Urothelium cell line (cell line): ENCODE measurements around the gene C19orf73.
A peak's percentile ranks its signal among the peaks of the same experiment; 100 is the strongest.
"Not testable (repeated sequence)": the region's sequence is repeated elsewhere in the genome, so short reads cannot be mapped to it uniquely, and the experiment has no call there.

Experiments used
- DNase-seq: peaks from one replicate; pipeline ENCODE4 v3.0.0; 2011; ENCODE audit warnings: low spot score, mixed read lengths
- FAIRE-seq: peaks from 2 replicates; lab custom pipeline; 2011; peaks lifted over from hg19 to GRCh38; lab: Jason Lieb, UNC

Gene C19orf73

DNA sequence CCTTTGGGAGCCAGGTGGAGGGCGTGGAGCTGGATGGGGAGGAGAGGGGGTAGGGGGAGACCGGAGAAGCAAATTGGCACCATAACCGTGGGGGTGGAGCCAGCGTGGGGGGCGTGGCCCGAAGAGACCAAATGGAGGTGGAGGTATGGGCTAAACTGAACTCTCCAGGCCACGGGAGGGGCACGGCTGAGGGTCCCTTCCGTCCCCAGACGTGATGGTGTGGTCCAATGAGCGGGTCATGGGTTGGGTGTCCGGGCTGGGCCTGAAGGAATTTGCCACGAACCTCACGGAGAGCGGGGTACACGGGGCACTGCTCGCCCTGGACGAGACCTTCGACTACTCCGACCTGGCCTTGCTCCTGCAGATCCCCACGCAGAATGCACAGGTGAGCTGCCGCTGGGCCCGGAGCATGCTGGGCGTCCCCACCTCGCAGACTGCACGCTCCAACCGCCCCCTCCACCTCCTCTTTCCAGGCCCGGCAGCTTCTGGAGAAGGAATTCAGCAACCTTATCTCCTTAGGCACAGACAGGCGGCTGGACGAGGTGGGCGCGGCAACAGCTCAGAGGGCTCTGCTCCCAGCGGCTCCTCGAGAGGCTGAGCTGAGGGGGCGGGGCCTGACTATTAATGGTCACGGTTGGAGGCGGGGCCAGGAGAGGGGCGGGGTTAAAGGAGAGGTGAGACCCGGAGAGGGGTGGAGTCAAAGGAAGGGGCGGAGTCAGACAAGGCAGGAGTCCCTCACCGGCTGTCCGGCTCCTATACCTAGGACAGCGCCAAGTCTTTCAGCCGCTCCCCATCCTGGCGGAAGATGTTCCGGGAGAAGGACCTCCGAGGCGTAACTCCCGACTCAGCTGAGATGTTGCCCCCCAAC, 30.1 kb upstream of the C19orf73 start:
- peak; percentile 97 for DNase-seq
- FAIRE-seq, result no peak

DNA sequence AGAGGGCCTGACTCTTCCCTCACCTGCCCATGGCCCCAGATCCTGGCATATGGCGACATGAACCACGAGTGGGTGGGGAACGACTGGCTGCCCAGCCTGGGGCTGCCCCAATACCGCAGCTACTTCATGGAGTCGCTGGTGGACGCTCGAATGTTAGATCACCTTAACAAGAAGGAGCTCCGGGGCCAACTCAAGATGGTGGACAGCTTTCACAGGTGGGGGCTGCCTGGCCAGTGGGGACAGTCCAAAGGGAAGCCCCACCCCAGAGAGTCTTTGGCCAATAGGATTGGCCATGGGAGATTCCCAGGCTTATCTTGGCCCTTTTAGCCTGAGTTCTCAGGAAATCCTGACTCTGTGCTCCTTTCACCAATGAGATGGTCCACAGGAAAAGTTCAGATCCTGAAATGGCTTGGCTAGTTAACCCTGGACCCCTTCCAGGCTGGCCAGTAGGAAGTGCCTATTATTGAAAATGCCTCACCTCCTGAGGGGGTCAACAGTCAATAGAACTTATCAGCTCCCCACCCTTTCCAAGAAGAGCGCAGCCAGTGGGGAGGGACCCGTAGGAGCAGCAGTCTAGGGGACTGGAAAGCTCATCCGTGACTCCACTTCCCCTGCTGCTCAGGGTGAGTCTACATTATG, 29.2 kb upstream of the C19orf73 start:
- DNase-seq, result no peak
- no peak for FAIRE-seq

DNA sequence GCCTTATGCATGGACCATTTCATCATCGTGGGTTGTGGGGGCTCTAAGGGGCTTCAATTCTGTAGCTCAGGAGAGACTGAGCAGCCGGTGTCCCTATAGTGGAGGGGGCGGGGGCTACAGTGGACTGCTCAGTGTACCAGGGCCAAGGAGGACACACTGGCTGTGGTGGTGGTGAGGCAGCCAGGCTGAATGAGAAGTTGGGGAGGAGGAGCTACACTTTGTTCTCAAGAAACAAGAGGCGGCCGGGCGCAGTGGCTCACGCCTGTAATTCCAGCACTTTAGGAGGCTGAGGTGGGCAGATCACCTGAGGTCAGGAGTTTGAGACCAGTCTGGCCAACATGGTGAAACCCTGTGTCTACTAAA, 27.4 kb upstream of the C19orf73 start:
- not testable (repeated sequence) for FAIRE-seq, DNase-seq

DNA sequence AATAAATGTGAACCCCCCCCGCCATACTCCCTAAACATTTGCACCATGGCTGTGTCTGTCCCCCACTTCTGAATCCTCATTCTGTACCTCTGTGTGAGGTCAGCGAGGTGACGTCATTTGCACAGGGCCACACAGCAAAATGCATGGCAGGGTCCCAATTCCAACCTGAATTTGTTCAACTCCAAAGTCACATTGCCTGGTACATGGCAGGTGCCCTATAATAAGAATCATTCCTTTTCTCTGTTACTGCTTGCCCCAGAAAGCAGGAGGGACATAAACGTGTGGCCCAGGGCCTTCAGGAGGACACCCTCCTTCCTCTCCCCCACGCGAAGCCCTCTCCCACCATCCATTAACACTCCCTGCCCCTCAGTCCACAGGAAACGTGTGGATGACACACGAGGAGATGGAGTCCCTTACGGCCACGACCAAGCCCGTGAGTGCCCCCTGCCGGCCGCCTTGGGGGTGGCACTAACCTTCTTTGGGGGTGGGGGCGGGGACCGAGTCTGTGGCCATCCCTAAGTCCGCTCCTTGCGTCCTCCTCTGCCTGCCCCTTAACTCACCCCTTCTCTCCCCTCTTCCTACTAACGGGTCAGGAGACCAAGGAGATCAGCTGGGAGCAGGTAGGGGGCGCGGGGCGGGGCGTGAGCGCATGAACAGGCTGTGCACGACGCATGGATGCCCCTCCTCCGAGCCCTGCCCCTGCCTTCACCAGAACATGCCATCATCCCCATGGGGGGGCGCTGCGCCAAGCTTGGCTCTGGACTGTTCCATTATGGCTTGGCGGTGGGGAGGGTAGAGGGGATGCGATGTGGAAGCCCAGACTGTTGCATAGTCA, 26.8 kb upstream of the C19orf73 start:
- DNase-seq (peak; percentile 68), FAIRE-seq (no peak)

DNA sequence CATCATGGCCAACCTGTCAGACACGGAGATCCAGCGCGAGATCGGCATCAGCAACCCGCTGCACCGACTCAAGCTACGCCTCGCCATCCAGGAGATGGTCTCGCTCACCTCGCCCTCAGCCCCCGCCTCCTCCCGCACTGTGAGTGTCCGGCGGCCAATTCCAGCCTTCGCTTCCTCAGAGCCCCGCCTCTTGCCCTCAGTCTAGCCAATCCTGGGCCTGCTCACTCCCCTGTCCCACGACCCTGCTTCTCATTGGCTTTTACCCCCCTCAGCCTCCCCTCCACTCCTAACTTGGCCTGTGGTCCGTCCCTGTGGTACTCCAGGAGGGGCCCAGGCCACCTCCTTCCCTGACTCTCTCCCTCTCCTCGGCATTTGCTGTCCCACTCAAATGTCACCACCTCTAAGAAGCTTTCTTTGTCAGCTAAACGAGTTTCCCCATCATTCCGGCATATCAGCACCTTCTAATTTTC, 24.0 kb upstream of the C19orf73 start:
- peak; percentile 87 for FAIRE-seq
- peak; percentile 72 for DNase-seq

DNA sequence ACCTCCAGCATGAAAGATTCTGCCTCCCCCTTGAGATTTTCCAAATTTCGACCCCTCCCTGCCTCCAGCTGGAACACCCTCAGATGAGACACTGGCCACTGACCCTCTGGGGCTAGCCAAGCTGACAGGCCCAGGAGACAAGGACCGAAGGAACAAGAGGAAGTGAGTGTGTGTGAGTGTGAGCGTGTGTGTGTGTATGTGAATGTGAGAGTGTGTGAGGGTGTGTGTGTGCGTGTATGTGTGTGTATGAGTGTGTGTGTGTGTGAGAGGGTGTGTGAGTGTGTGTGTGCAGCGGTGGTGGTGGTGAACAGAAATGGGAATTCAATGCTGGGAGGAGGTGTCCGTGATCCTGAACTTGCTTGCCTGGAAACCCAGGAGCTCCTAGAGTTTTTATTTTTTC, 22.4 kb upstream of the C19orf73 start:
- no peak for DNase-seq
- peak; percentile 63 for FAIRE-seq

DNA sequence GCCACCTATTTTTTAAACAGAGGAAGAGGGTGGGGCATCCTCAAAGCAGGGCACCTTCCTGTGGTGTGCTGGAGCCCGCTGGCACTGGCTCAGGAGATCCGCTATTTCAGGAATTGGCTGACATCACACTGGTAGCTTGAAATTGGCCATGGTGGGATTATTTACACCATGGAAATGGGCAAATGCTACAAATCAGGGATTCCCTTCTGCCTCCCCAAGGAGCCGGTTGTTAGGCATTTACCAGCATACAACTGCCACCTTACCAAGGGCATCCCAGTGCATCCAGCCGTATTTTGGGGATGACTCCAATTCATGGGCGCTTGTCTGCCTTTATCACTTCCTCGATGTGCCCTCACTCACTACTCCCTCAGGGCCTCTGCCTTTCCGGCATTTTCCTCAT, 22.0 kb upstream of the C19orf73 start:
- DNase-seq (no peak), FAIRE-seq (no peak)

DNA sequence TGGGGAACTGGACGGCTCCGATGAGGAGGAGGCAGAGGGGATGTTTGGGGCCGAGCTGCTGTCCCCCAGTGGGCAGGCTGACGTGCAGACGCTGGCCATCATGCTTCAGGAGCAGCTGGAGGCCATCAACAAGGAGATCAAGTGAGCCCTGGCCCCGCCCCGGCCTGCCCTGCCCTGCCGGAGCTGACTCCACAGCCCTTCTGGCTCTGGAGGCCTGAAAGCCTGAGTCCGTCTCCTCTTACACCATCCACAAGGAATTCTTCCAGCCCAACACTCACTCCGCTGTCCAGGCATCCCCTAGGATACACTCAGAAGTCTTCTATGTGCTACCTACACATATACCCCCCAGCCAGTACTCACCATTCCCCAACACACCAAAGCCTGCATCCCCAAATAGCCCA, 17.8 kb upstream of the C19orf73 start:
- no peak for DNase-seq
- no peak for FAIRE-seq

DNA sequence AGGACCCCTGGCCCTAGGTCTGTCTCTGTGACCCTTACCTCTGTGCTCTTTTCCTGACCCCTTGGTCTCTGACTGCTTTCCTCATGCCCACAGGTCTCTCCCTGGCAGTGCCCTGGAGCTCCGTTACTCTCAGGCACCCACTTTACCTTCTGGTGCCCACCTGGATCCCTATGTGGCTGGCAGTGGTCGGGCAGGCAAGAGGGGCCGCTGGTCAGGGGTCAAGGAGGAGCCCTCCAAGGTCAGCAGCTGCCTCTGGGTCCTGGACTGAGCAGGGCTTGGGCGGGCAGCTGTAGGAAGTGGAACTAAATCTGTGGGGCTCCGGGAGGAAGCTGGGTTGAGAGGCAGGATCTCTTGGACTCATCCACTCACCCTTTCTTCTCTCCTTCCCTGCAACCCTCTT, 16.7 kb upstream of the C19orf73 start:
- DNase-seq (no peak), FAIRE-seq (no peak)

DNA sequence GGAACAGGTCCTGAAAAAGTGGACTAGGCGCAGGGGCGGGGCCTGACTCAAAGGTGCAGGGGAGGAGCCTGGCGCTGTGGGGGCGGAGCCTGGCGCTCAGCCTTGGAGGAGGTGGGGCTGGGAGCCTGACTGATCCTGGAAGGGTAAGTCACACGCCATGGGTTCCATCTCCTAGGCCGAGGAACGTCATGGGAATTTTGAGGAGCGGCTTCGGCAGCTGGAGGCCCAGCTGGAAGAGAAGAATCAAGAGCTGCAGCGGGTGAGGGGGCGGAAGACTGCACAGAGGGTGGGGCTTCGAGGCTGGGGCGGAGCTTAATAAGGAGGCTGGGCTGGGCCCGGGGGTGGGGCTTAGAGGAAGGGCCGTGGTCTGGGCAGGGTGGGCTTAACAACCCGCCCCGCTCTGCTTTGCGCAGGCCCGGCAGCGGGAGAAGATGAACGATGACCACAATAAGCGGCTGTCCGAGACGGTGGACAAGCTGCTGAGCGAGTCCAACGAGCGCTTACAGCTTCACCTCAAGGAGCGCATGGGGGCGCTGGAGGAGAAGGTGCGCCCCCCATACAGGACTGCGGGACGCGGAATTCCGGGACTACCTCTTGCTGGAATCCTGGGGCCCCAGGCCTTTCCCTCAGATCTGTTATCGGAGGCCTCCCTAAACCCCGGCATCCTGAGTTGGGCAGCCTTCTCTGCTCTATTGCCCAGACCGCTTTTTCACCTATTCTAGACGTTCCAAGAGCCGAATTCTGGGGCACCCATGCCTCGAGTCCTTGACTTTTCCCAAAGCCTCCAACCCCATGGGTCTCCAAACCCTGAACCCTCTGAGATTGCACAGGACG, 14.9 kb upstream of the C19orf73 start:
- FAIRE-seq, result no peak

DNA sequence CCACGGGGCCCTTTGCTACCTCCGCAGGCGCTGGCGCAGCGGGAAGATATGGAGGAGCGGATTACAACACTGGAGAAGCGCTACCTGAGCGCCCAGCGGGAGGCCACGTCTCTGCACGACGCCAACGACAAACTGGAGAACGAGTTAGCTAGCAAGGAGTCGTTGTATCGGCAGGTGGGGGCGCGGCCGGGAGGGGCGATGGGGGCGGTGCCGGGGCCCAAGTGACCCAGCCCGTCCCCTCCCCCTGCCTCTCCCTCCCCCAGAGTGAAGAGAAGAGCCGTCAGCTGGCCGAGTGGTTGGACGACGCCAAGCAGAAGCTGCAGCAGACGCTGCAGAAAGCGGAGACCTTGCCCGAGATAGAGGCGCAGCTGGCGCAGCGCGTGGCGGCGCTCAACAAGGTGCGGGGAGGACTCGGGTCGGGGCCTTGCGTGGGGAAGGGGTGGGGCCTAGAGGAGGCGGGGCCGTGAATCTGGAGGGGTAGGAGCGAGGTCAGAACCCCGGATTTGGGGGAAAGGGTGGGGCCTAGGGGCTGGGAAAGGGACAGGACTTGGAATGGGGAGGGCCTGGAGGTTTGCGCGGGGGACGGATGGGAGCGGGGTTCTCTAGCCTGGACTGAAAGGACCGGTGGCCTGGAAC, 14.1 kb upstream of the C19orf73 start:
- no peak for FAIRE-seq
- DNase-seq, result no peak

More for the DNA sequence above, 14.9 kb upstream of the C19orf73 start:
- no peak for DNase-seq

DNA sequence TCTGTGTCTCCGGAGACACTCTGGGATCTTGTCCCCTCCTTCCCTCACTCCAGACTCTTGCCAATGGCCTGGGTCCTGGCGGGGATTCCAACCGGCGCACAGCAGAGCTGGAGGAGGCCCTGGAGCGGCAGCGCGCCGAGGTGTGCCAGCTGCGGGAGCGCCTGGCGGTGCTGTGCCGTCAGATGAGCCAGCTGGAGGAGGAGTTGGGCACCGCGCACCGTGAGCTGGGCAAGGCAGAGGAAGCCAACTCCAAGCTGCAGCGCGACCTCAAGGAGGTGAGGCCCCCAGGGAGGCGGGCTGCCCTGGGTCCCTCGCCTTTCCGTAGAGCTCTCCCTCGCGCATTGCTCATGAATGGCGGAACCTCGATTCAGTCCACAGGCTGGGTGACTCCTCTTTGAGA, 11.4 kb upstream of the C19orf73 start:
- FAIRE-seq, result no peak
- DNase-seq, result no peak

DNA sequence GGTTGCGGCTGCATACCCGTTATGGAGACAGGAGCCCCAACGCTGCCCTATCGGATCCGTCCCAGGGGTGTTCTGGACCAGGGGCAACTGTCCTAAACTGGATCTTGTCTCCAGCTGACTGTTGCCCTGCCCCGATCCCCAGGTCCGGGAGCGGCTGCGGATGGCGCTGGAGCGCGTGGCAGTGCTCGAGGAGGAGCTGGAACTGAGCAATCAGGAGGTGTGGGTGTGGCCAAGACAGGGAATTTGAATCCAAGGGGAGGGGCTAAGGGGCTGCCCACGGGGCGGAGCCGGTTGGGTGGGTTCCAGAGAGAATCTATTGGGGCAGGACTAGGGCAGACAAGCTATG, 10.3 kb upstream of the C19orf73 start:
- peak; percentile 52 for DNase-seq
- no peak for FAIRE-seq

DNA sequence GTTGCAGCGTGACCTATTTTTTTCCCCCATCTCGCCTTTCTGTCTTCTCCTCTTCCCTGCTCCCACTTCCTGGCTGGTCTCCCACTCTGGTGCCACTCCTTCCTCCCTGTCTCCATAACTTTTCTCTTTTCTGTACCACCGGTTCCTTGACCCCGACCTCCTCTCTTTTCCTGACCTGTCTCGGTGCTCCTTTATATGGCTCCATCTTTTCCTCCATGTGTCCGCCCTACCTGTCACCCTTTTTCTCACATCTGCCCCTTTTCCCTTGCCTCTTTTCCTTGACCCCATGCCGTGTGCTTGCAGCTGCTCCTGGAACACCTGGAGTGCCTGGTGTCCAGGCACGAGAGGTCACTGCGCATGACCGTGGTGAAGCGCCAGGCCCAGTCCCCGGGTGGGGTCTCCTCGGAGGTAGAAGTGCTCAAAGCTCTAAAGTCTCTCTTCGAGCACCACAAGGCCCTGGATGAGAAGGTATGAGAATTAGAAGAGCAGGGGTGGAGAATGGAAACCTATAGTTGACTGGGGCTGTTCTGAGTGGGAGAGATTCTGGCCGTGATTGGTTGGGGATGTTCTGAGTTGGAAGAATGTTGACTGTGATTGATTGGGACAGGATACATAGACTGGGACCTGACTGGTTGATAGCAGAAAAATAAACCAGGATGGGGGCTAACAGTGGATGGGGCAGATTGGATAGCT, 9.7 kb upstream of the C19orf73 start:
- no peak for DNase-seq
- FAIRE-seq, result no peak

DNA sequence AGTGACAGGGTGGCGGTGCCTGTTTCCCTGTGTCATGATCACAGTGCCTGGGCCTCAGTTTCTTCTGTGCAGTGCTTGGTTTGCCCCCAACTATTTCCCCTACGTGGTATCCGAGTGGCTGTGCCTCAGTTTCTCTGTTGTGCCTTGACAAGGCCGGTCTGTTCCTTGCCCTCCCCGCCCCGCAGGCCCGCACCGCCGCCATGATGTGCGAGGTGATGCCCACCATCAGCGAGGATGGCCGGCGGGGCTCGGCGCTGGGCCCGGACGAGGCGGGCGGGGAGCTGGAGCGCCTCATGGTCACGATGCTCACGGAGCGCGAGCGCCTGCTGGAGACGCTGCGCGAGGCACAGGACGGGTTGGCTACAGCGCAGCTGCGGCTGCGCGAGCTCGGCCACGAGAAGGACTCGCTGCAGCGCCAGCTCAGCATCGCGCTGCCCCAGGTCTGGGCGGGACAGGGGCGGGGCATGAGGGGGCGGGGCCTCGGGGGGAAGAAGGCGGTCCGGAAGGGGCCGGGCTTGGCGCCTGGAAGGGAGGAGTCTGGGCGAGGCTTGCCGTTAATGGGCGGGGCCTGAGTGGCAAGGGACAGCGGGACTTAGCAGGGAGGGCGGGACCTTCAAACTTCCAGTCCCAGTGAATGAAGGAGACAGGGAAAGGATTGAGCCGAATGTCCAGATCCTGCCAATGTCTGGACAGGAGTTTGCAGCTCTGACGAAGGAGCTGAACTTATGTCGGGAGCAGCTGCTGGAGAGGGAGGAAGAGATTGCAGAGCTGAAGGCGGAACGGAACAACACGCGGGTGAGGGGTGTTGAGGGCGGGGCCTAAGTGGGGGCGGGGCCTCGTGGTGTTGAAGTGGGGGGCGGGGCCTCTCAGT, 9.0 kb upstream of the C19orf73 start:
- FAIRE-seq, result peak; percentile 27

DNA sequence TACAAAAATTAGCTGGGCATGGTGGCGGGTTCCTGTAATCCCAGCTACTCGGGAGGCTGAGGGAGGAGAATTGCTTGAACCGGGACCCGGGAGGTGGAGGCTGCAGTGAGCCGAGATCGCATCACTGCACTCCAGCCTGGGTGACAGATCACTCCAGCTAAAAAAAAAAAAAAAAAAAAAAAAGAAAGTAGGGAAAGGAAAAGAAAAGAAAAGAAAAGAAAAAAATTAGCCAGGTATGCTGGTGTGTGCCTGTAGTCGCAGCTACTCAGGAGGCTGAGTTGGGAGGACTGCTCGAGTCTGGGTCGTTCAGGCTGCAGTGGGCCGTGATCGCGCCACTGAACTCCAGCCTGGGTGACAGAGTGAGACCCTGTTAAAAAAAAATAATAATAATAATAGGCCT, 8.3 kb upstream of the C19orf73 start:
- DNase-seq, FAIRE-seq: not testable (repeated sequence)

More for the DNA sequence above, 9.0 kb upstream of the C19orf73 start:
- peak; percentile 97 for DNase-seq

DNA sequence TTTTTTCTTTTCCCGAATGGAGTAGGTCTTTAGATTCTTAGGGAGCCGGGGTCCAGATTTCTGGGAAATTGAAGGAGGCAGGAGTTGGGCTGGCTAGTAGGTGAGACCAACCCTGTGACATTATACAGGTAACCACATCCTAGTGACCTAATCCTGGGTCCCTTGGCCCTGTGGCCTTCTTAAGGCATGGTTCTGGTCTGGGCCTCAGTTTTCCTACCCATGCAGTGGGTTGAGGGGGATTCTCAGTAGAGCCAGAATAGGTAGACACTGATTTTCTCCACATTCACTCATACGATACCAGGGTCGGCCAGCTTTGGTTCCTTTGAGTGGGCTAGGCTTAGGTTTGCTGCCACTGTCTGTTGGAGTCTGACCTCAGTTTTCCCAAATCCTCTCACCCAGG, 7.6 kb upstream of the C19orf73 start:
- no peak for FAIRE-seq

DNA sequence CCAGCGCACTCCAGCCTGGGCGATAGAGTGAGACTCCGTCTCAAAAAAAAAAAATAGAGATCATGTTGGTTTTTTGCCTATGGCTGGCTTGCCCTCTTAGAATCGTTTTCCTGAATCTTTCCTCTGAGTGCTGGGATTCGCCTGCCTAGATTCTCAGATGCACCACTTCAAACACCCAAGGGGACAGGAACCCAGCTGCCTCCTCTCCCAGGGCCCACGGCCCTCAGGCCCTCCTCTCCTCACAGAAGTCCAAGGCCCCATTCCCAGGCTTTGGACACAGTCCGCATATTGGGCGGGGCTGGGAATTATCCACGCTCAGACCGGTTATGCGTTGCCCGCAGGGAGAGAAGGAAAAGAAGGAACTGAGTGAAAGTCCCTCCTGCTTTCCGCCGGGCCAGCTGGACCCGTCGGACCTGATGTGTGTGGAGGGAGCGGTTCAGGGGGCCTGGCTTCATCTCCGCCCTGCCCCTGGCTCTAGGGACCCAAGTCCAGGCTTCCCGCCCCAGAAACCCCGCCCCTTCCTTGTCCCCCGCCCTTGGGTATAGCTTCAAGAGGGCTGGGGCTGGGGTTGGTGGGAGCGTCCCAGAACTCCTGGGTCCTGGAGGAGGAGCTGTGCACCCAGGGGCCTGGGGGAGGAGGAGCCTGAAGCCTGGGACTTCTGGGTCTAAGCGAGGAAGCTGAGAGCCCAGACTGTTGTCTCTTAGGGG, 6.2 kb upstream of the C19orf73 start:
- FAIRE-seq, result no peak

More for the DNA sequence above, 7.6 kb upstream of the C19orf73 start:
- no peak for DNase-seq

More for the DNA sequence above, 6.2 kb upstream of the C19orf73 start:
- no peak for DNase-seq
